Measurements from ENCODE around the gene NME2.

Gene NME2

DNA sequence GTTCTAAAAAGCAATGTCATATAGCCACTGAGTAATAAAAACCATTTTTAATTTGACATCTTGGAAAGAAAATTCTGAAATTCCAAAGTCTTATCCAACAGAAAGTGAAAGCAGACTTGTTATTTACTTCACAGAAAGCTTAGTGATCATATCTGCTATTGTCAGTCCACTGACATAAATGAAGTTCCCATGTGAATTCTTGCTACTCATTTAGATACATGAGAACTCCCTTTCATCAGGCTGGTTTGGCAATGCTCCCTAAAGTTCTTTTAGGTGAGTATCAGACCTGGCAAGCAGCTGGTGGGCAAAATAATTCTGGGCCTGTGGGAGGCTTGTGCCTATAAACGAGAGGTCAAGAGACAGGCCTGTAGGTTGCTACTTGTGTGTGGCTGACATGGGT, 23.4 kb downstream of the NME2 start:
- in situ Hi-C loops (cut with HindIII; ENCODE audit: low pct_unique_long_range_greater_than_20kb, low sequenced_read_pairs), result no loop called here
- TF ChIP-seq JUND (IDR thresholded peaks at IDR 0.05; ENCODE audit: low read depth), result no peak

DNA sequence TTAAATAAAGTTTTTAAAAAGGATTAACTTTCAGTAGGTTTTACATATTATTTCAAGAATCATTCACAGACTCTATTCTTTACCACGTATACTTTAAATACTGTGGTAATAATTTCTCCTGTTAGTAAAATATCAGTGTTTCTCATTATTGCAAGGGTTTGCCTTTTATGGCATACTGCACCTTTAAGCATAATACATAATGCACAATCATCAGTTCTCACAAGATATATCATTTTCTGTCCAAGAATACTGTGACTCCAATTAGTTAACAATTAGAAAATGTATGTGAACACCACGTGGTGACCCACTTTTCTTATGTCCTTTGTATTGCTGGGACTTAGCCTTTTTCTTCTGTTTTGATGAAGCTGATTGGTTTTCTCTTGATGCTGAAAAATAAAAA, 25.7 kb downstream of the NME2 start:
- in situ Hi-C loops (cut with HindIII; ENCODE audit: low pct_unique_long_range_greater_than_20kb, low sequenced_read_pairs), result no loop called here
- TF ChIP-seq JUND (IDR thresholded peaks at IDR 0.05; ENCODE audit: low read depth), result no peak
- DNase-seq (ENCODE audit: low read depth in 1 of 2, low spot score in 1 of 2), result no peak

More for the DNA sequence above, 23.4 kb downstream of the NME2 start:
- no peak for DNase-seq (ENCODE audit: low read depth in 1 of 2, low spot score in 1 of 2)

DNA sequence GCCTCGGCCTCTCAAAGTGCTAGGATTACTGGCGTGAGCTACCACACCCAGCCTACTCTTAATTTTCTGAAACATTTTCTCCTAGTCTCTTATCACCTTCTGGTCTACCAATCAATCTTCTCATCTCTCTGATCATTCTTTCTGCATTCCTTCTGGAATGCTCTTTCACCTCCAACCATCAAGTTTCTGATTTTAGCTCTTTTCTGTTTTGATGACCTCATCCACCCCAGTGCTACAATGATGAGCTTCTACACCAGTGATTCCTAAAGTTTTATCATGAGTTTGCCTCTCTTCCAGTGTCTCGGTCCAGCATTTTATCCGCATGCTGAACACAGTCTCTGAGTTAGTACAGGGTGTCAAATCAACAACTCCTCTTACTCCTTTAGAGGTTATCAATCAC, 31.5 kb downstream of the NME2 start:
- no peak for TF ChIP-seq JUND (IDR thresholded peaks at IDR 0.05; ENCODE audit: low read depth)
- in situ Hi-C loops (cut with HindIII; ENCODE audit: low pct_unique_long_range_greater_than_20kb, low sequenced_read_pairs), result no loop called here
- no peak for DNase-seq (ENCODE audit: low read depth in 1 of 2, low spot score in 1 of 2)

DNA sequence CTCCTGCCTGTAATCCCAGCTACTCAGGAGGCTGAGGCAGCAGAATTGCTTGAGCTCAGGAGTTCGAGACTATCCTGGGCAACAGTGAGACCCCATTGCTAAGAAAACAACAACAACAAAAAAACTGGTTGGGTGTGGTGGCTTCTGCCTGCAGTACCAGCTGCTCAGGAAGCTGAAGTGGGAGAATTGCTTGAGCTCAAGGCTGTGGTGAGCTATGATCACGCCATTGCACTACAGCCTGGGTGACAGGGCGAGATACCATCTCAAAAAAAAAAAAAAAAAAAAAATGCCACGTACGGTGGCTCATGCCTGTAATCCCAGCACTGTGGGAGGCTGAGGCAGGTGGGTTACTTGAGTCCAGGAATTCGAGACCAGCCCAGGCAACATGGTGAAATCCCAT, 34.1 kb downstream of the NME2 start:
- TF ChIP-seq JUND (IDR thresholded peaks at IDR 0.05; ENCODE audit: low read depth), result no peak
- in situ Hi-C loops (cut with HindIII; ENCODE audit: low pct_unique_long_range_greater_than_20kb, low sequenced_read_pairs), result no loop called here
- no peak for DNase-seq (ENCODE audit: low read depth in 1 of 2, low spot score in 1 of 2)

DNA sequence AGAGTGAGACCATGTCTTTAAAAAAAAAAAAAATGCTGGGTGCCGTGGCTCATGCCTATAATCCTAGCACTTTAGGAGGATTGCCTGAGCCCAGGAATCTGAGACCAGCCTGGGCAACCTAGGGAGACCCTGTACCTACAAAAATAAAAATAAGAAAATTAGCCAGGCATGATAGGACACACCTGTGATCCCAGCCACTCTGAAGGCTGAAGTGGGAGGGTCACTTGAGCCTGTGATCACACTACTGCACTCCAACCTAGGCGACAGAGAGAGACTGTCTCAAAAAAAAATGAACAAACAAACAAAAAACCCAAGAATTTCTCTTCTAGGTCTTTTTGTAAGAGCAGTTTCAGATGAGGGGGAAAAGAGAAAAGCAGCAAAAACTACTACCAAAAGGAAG, 34.6 kb downstream of the NME2 start:
- TF ChIP-seq JUND (IDR thresholded peaks at IDR 0.05; ENCODE audit: low read depth), result no peak
- DNase-seq (ENCODE audit: low read depth in 1 of 2, low spot score in 1 of 2), result no peak
- in situ Hi-C loops (cut with HindIII; ENCODE audit: low pct_unique_long_range_greater_than_20kb, low sequenced_read_pairs), result no loop called here

DNA sequence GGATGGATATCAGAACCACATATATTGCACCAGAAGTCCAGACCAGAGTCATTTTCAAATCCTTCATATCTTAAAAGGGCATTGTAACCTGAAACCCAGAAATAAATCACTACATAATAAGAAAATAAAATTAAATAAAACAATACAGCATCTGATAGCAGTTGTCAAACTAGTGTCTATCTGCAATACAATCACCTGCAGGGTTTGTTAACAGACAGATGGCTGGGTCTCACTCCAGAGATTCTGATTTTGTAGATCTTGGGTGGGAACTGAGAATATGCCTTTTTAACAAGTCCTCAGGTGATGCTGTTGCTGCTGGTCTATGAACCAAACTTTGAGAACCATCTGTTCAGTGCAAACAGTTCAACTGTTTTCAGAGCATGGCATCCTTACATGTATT, 37.6 kb downstream of the NME2 start:
- no peak for DNase-seq (ENCODE audit: low read depth in 1 of 2, low spot score in 1 of 2)
- TF ChIP-seq JUND (IDR thresholded peaks at IDR 0.05; ENCODE audit: low read depth), result no peak
- in situ Hi-C loops (cut with HindIII; ENCODE audit: low pct_unique_long_range_greater_than_20kb, low sequenced_read_pairs), result no loop called here

DNA sequence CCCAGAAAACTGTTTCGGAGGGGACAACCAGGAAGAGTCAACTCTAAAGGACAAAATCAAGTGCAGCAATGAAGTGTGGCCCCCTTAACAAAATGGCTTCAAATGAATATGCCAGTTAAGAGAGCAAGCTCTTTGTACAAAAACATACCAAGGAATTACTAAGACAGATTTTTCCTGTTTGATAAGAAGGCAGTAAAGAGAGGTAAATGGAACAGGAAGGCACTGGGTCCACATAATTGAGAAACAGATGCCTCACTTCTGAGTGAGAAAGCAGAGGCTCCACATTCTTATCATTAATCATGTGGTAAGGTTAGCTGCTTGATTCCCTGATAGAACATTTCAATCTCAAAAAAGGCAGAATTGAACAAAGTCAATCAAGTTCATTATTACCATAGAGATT, 48.7 kb downstream of the NME2 start:
- no peak for DNase-seq (ENCODE audit: low read depth in 1 of 2, low spot score in 1 of 2)
- in situ Hi-C loops (cut with HindIII; ENCODE audit: low pct_unique_long_range_greater_than_20kb, low sequenced_read_pairs), result no loop called here
- TF ChIP-seq JUND (IDR thresholded peaks at IDR 0.05; ENCODE audit: low read depth), result no peak

DNA sequence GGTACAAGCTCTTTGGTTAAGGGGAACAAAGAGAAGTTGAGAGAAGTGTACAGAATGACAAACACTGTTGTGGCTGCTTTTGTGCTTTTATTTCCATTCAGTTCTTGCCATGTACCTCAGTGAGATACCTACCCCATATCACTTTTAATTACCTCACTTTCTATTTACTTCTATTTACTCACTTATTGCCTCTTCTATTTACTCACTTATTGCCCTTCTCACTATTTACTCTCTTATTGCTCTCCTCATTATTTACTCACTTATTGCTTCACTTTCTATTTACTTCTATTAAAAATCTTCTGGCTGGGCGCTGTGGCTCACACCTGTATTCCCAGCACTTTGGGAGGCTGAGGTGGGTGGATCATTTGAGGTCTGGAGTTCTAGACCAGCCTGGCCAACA, 51.7 kb downstream of the NME2 start:
- no peak for TF ChIP-seq JUND (IDR thresholded peaks at IDR 0.05; ENCODE audit: low read depth)
- peak in 1 of 2 experiments; percentile 13 for DNase-seq (ENCODE audit: low read depth in 1 of 2, low spot score in 1 of 2)
- in situ Hi-C loops (cut with HindIII; ENCODE audit: low pct_unique_long_range_greater_than_20kb, low sequenced_read_pairs), result no loop called here

DNA sequence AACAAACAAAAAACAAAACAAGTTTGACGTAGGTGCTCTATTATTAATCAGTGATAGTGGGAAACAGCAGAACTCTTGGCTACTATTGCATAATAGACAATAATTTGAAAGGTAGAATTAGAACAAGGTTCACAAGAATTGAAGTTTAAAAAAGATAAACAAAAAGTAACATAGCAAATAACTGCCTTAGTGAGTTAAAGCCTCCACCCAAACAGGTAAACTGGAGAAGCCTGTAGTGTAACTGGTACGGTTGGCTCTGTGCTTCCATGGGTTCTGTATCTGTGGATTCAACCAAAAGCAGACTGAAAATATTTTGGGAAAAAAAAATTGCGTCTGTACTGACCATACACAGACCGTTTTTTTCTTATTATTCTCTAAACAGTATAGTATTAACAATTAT, 55.1 kb downstream of the NME2 start:
- in situ Hi-C loops (cut with HindIII; ENCODE audit: low pct_unique_long_range_greater_than_20kb, low sequenced_read_pairs), result no loop called here
- TF ChIP-seq JUND (IDR thresholded peaks at IDR 0.05; ENCODE audit: low read depth), result no peak
- no peak for DNase-seq (ENCODE audit: low read depth in 1 of 2, low spot score in 1 of 2)

Data from T47D (cell line).